Natural killer cell (primary cell): Measurements from ENCODE around the gene DACH2. TPM values are rescaled to one million over a fixed set of nuclear protein-coding genes. Genes with fewer than 3 reads are reported as not detected.
A peak's percentile ranks its signal among the peaks of the same experiment; 100 is the strongest.

ENCODE experiments used
- ATAC-seq, 3 donors: fragments of 150-1000 bp in 2 of 3; fragments of 200-7000 bp in 1 of 3; cut with Tn5 transposase; 1 replicate in 1 of 3; 2 replicates in 2 of 3; pipeline ENCODE4 v1.10.0; 2021; ENCODE audit warnings: mild to moderate bottlenecking in 2 of 3, moderate library complexity in 2 of 3
- DNase-seq, 2 donors: peaks; one replicate each; pipeline versions ENCODE4 v3.0.0 to v3.0.0-alpha.2; 2013 to 2021; ENCODE audit warnings: mixed read lengths in 1 of 2
- H3K27ac ChIP-seq: one replicate; pipeline ENCODE4 v1.5.1; 2013; ENCODE audit warnings: mild to moderate bottlenecking, low read length
- H3K27me3 ChIP-seq: one replicate; pipeline ENCODE4 v1.6.1; 2013; ENCODE audit warnings: low read length; ENCODE audit not compliant: control insufficient read depth, insufficient read depth
- H3K36me3 ChIP-seq: one replicate; pipeline ENCODE4 v1.6.1; 2013; ENCODE audit warnings: low read length; ENCODE audit not compliant: control insufficient read depth, insufficient read depth
- H3K4me1 ChIP-seq: one replicate; pipeline ENCODE4 v1.6.1; 2013; ENCODE audit warnings: low read length; ENCODE audit not compliant: control insufficient read depth, insufficient read depth
- H3K4me3 ChIP-seq: one replicate; pipeline ENCODE4 v1.5.1; 2013; ENCODE audit warnings: low read length
- H3K9me3 ChIP-seq: one replicate; pipeline ENCODE4 v1.6.1; 2013; ENCODE audit warnings: low read length; ENCODE audit not compliant: control insufficient read depth, insufficient read depth
- H3K27ac Mint-ChIP-seq, 2 donors: one replicate each; pipeline ENCODE4 v1.8.0; 2022; ENCODE audit warnings: mild to moderate bottlenecking in 2 of 2, mixed read lengths in 2 of 2, moderate library complexity in 1 of 2
- H3K27me3 Mint-ChIP-seq, 2 donors: one replicate each; pipeline ENCODE4 v1.8.0; 2022; ENCODE audit warnings: low read depth in 2 of 2, mixed read lengths in 2 of 2
- H3K36me3 Mint-ChIP-seq: one replicate; pipeline ENCODE4 v1.8.0; 2022; ENCODE audit warnings: mixed read lengths
- H3K4me1 Mint-ChIP-seq, 2 donors: one replicate each; pipeline ENCODE4 v1.8.0; 2022; ENCODE audit warnings: mixed read lengths in 2 of 2
- H3K4me3 Mint-ChIP-seq: one replicate; pipeline ENCODE4 v1.8.0; 2022; ENCODE audit warnings: mild to moderate bottlenecking, moderate library complexity, mixed read lengths
- H3K9me3 Mint-ChIP-seq, 2 donors: one replicate each; pipeline ENCODE4 v1.8.0; 2022; ENCODE audit warnings: mixed read lengths in 2 of 2
- WGBS: methylation state at CpG from one replicate; pipeline ENCODE4 v1.1.7; 2013; ENCODE audit warnings: missing lambda C conversion rate; ENCODE audit not compliant: insufficient coverage; 5-methylcytosine and 5-hydroxymethylcytosine counted together
- intact Hi-C: fragments of 100-400 bp; cut with micrococcal nuclease; formaldehyde crosslinking; loops from one replicate; pipeline ENCODE4 v1.14.2; 2022
- total RNA-seq, 4 donors: library from RNA; stranded (reverse); fragments of 120-200 nt in 1 of 4; gene quantifications; one replicate each; pipeline versions ENCODE4 v1.2.3 to v1.2.4, GENCODE V29; 2013 to 2022
- TF ChIP-seq, protein P1 (sequence below): fragments of 200-600 bp; IDR thresholded peaks from one replicate; pipeline ENCODE4 v1.8.0; 2022; ENCODE audit warnings: antibody characterized with exemption

DACH2 gene
- total RNA-seq, 3 donors from 2014 or later (not counting 1 experiment from before 2014, with no cell fraction given): not detected

- H3K27ac Mint-ChIP-seq: no peak overlapping the region
- no peak overlapping the region for H3K4me3 Mint-ChIP-seq
- Histone ChIP-seq H3K36me3 (no peaks in the 10 kb centered on the region), H3K9me3 (no peaks in the 10 kb centered on the region), H3K4me3 (no peak overlapping the region), H3K4me1 (no peaks in the 10 kb centered on the region), H3K27me3 (no peaks in the 10 kb centered on the region), H3K27ac (no peak overlapping the region)
- DNase-seq (no peak), ATAC-seq (no peak)
- H3K9me3 Mint-ChIP-seq: peaks cover 7 to 10% of the 10 kb centered on the region in 2 donors
- H3K4me1 Mint-ChIP-seq: no peaks in the 10 kb centered on the region
- intact Hi-C loops: no loop called here
- TF ChIP-seq, protein P1, sequence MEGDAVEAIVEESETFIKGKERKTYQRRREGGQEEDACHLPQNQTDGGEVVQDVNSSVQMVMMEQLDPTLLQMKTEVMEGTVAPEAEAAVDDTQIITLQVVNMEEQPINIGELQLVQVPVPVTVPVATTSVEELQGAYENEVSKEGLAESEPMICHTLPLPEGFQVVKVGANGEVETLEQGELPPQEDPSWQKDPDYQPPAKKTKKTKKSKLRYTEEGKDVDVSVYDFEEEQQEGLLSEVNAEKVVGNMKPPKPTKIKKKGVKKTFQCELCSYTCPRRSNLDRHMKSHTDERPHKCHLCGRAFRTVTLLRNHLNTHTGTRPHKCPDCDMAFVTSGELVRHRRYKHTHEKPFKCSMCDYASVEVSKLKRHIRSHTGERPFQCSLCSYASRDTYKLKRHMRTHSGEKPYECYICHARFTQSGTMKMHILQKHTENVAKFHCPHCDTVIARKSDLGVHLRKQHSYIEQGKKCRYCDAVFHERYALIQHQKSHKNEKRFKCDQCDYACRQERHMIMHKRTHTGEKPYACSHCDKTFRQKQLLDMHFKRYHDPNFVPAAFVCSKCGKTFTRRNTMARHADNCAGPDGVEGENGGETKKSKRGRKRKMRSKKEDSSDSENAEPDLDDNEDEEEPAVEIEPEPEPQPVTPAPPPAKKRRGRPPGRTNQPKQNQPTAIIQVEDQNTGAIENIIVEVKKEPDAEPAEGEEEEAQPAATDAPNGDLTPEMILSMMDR: no peak
- WGBS: no CpG with 5 or more reads among the region's 1 CpG
- no peaks in the 10 kb centered on the region for H3K27me3 Mint-ChIP-seq
- peaks cover 10% of the 10 kb centered on the region for H3K36me3 Mint-ChIP-seq
These were observed 26.3 kb upstream of the DACH2 start for GRCh38 chrX:86121916-86122315.

DNA sequence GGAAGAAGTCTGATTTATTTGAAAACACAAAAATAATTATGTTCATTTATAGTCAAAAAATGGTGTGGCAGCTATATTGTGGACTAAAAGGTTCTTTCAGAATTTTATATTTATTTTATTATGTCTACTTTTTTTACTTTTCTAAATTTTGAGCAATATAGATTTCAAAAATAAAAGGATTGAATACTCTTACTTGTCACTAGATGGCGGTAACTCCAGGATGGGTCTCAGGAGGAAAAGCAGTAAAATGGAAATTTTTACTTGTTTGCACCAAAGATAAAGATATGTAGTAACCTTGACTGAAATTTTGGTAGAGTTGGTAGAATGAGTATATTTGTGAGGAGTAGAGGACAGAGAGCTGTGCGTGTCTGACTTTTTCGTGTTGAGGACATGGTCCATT lies 14.5 kb upstream of the DACH2 start:
- Mint-ChIP-seq H3K36me3 (no peaks in the 10 kb centered on the region), H3K4me1 (no peaks in the 10 kb centered on the region), H3K4me3 (no peak overlapping the region), H3K27ac (no peak overlapping the region), H3K27me3 (peaks cover 0 to 16% of the 10 kb centered on the region in 2 donors), H3K9me3 (no peaks in the 10 kb centered on the region)
- no peaks in the 10 kb centered on the region for H3K36me3 ChIP-seq
- no peaks in the 10 kb centered on the region for H3K9me3 ChIP-seq
- H3K4me3 ChIP-seq: no peak overlapping the region
- H3K27me3 ChIP-seq: no peaks in the 10 kb centered on the region
- ATAC-seq (no peak), DNase-seq (peak in 1 of 2 donors; percentile 5)
- WGBS: 40% methylated on average over 1 of the region's 3 CpGs
- intact Hi-C loops: no loop called here
- TF ChIP-seq, protein P1: no peak
- no peaks in the 10 kb centered on the region for H3K4me1 ChIP-seq
- H3K27ac ChIP-seq: no peak overlapping the region

- TF ChIP-seq, protein P1: no peak
- no peak for ATAC-seq
- 71% methylated on average over 1 of the region's 3 CpGs for WGBS
These were observed 11.2 kb upstream of the DACH2 start for GRCh38 chrX:86137071-86137470.

GRCh38 chrX:86141786-86142185 lies 6.5 kb upstream of the DACH2 start:
- H3K36me3 ChIP-seq: no peaks in the 10 kb centered on the region
- H3K9me3 ChIP-seq: no peaks in the 10 kb centered on the region
- Mint-ChIP-seq H3K36me3 (no peaks in the 10 kb centered on the region), H3K27me3 (peaks cover 9 to 13% of the 10 kb centered on the region in 2 donors), H3K4me1 (no peaks in the 10 kb centered on the region), H3K4me3 (no peak overlapping the region), H3K27ac (no peak overlapping the region), H3K9me3 (no peaks in the 10 kb centered on the region)
- intact Hi-C loops: no loop called here
- no peak overlapping the region for H3K4me3 ChIP-seq
- WGBS: no CpG with 5 or more reads among the region's 1 CpG
- H3K27ac ChIP-seq: no peak overlapping the region
- H3K27me3 ChIP-seq: no peaks in the 10 kb centered on the region
- TF ChIP-seq, protein P1: no peak
- no peak for DNase-seq
- H3K4me1 ChIP-seq: no peaks in the 10 kb centered on the region
- ATAC-seq: no peak

More at GRCh38 chrX:86137071-86137470, 11.2 kb upstream of the DACH2 start:
- intact Hi-C loops: no loop called here
- no peak for DNase-seq
- Mint-ChIP-seq H3K9me3 (no peaks in the 10 kb centered on the region), H3K27me3 (peaks cover 3 to 4% of the 10 kb centered on the region in 2 donors), H3K4me3 (no peak overlapping the region), H3K4me1 (no peaks in the 10 kb centered on the region), H3K36me3 (no peaks in the 10 kb centered on the region), H3K27ac (no peak overlapping the region)
- Histone ChIP-seq H3K36me3 (no peaks in the 10 kb centered on the region), H3K9me3 (no peaks in the 10 kb centered on the region), H3K27ac (no peak overlapping the region), H3K4me1 (no peaks in the 10 kb centered on the region), H3K27me3 (no peaks in the 10 kb centered on the region), H3K4me3 (no peak overlapping the region)
